ENCODE results near the gene TMED4.
A peak's percentile ranks its signal among the peaks of the same experiment; 100 is the strongest.

The TMED4 gene

GRCh38 chr7:44539669-44540506 is 42.1 kb downstream of the TMED4 start:
- no peak for DNase-seq

DNA sequence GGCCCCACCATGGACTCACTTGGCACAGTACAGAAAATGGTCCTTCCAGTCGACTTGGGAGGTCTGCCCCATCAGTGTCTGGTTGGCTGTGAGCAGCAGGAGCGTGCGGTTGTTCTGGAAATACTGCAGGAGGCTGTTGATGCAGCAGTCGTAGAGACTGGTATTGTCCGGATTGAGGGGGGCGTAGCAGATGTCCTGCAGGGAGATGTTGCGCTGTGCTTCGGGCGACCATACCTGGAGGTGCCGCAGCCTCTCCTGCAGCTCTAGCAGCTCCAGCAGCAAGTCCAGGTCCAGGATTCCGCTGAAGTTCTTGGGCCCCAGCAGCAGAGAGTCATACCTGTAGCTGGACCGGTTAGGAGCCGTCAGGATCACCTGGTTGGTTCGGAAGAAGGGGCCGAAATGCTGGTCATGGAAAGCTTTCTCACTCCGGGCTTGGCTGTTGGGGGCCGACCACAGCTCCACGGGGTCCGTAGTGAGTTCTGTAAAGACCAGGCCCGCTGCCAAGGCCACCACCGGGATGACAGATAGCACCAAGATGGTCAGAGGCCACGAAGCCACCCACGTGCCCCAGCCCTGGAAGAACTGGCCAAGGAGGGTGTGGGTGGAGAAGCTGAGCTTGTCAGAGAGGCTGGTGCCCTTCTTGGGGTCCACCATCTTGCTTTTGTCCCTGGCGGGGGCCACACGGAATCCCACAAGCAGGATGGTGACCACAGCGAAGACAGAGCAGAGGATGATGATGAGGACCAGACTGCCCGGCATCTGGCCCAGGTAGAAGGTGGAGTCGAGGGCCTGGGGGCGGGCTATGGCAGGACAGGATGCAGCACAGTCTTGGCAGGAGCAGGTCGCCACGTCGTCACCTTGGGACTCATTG is 43.0 kb downstream of the TMED4 start:
- DNase-seq: no peak

DNA sequence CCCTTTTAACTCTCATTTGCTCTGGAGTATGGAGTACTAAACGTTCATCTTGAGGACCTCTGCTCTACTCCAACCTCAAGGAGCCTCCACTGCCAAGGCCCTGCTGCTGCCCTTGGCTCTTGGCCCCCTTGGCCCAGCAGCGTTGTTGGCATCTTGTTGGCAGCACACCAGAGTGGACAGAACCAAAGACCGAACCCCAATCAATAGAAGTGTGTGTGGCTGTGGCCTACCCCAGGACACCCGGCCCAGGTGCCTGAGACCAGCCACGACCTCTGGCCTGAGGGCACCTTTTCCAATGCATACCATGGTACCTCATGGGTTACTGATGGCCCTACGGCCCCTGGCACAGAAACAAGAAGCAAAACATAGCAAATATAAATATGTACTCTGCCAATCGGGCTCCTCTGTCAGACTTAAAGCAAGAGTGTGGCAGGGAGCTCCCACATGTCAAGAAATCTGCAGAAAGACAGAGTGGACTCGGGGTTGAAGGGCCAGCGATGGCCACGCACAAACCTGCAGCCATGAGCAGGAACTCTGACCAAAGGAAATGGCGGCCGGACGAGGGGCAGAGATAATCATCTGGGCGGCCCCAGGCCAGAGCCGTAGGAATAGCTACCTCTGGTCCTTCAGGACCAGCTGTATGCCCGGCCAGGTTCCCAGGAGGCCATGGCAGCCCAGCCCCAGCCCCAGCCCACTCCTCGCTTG is 43.8 kb downstream of the TMED4 start:
- DNase-seq: no peak

- no peak for DNase-seq
Measured at GRCh38 chr7:44537442-44537841, 44.6 kb downstream of the TMED4 start.

DNA sequence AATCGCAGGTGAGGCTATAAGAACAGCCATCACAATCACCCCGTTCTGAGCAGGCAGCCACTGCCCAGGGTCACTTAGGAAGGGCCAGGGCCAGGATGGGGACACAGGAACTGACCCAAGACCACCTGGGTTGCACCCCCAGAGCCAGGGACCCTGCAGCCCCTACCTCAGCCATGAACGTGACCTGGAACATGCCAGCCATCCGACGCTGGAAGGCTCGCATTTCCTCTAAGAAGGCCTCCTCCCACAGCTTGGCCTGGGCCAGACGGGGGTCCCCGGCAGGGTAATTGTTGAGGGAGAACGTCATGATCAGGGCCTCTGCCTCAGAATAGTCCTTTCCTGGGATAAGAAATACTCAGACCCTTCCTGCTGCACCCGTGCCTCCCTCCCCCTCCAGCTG is 45.9 kb downstream of the TMED4 start:
- DNase-seq: no peak

GRCh38 chr7:44535348-44536064 is 46.5 kb downstream of the TMED4 start:
- DNase-seq: no peak

GRCh38 chr7:44534501-44534900 is 47.5 kb downstream of the TMED4 start:
- peak; percentile 38 for DNase-seq

DNA sequence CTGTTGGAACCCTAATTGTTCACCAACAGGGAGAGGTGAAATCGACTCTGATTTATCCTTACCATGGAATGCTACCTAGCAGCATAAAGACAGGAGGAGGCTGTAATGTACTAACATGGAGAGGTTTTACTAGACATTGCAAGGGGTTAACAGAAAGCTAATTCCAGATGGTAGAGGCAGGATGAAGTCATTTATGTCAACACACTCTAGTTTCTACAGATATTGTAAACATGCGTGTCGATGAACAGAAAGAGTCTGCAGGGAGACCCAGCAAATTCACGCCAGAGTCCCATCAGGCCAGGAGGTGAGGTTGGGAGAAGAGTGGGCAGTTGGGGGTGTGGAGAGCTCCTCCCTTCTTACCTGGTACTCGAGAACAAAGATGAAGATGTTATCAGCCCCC is 47.9 kb downstream of the TMED4 start:
- no peak for DNase-seq

DNA sequence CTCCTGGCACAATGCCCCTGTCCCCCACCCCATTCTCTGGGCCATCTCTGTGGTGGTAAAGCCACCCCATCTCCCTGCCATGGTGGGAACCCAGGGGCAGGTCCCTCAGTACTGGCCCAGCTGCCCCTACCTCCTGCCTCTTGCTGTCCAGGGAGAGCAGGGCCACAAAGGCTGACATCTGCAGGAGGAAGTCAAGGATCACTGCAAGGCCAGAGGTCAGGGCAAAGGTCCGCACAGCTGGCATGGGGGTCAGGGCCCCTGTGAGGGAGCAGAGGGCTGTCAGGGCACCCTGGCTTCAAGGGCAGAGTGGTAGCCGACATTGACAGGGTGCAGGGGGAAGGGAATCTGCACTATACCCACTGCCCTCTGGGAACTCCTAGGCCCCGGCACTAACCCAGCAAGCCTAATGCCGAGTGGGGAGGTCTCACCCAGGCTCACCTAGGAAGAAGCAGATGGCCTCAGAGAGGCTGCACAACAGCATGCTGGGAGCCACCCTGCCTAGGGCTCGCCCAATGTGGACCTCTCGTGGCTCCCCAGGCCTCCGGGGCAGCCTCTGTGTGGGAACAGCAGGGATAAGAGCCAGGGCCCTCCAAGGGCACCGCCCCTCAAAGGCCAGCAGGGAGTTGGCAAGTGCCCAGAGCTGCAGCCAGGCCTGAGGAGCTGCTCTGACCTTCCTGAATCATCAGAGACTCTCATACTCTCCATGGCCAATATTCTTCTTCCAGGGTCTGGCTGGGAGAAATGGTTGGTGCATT is 48.6 kb downstream of the TMED4 start:
- no peak for DNase-seq

- DNase-seq: no peak
Measured at GRCh38 chr7:44531421-44532380, 50.3 kb downstream of the TMED4 start.

DNA sequence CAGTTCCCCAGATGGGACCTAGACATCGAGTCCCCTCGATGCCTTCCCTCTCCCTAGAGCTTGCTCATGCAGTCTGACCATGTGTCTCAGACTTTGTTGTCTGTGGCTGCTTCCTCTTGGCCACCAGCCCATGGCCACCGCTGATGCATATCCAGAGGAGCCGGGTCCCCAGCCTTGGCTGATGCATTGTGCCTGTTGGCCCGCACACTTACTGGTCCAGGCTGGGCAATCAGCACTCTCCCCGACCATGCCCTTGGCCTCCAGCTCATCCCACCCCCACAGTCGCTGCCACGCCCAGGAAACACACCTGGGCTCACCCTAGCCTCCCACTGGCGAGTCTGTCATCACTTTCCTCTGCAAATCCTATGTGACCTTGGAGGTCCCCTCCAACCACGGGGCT is 51.0 kb downstream of the TMED4 start:
- no peak for DNase-seq

Data from retina (tissue), 1 donor.